Nephron progenitor cell (in vitro differentiated cells): ENCODE results near the gene WASHC4.

ENCODE experiments used
- DNase-seq: peaks from one replicate; pipeline ENCODE4 v3.0.0; 2021
- H3K27ac Mint-ChIP-seq: 2 replicates; pipeline ENCODE4 v1.8.0; 2021; ENCODE audit warnings: mild to moderate bottlenecking, moderate library complexity, mixed read lengths
- H3K27me3 Mint-ChIP-seq: 2 replicates; pipeline ENCODE4 v1.8.0; 2021; ENCODE audit warnings: mild to moderate bottlenecking, low read depth, mixed read lengths; ENCODE audit not compliant: poor library complexity
- H3K36me3 Mint-ChIP-seq: 2 replicates; pipeline ENCODE4 v1.8.0; 2021; ENCODE audit warnings: low read depth, mixed read lengths
- H3K4me1 Mint-ChIP-seq: 2 replicates; pipeline ENCODE4 v1.8.0; 2021; ENCODE audit warnings: mixed read lengths
- H3K4me3 Mint-ChIP-seq: 2 replicates; pipeline ENCODE4 v1.8.0; 2021; ENCODE audit warnings: mild to moderate bottlenecking, moderate library complexity, mixed read lengths
- H3K9me3 Mint-ChIP-seq: 2 replicates; pipeline ENCODE4 v1.8.0; 2021; ENCODE audit warnings: mild to moderate bottlenecking, moderate library complexity, mixed read lengths
- CTCF ChIP-seq: fragments of 200-600 bp; sonication (generic); IDR thresholded peaks from 2 replicates; pipeline ENCODE4 v1.5.0; 2021; ENCODE audit warnings: antibody characterized with exemption

WASHC4 gene

GRCh38 chr12:105192624-105193225, 85.2 kb downstream of the WASHC4 start:
- no peaks in the 10 kb centered on the region for H3K27me3 Mint-ChIP-seq
- no peak for TF ChIP-seq CTCF
- H3K27ac Mint-ChIP-seq, result no peak overlapping the region
- no peak overlapping the region for H3K4me3 Mint-ChIP-seq
- H3K9me3 Mint-ChIP-seq, result no peaks in the 10 kb centered on the region
- H3K36me3 Mint-ChIP-seq, result peaks cover 96% of the 10 kb centered on the region
- peaks cover 13% of the 10 kb centered on the region for H3K4me1 Mint-ChIP-seq
- no peak for DNase-seq

- Mint-ChIP-seq H3K4me1 (peaks cover 32% of the 10 kb centered on the region), H3K4me3 (no peak overlapping the region), H3K27me3 (no peaks in the 10 kb centered on the region), H3K9me3 (no peaks in the 10 kb centered on the region), H3K27ac (no peak overlapping the region), H3K36me3 (peaks cover 89% of the 10 kb centered on the region)
- no peak for DNase-seq
- TF ChIP-seq CTCF, result no peak
These were observed 87.4 kb downstream of the WASHC4 start for GRCh38 chr12:105194947-105195346.

GRCh38 chr12:105196090-105196489, 88.6 kb downstream of the WASHC4 start:
- Mint-ChIP-seq H3K4me1 (peaks cover 40% of the 10 kb centered on the region), H3K27me3 (no peaks in the 10 kb centered on the region), H3K9me3 (no peaks in the 10 kb centered on the region), H3K27ac (no peak overlapping the region), H3K36me3 (peaks cover 84% of the 10 kb centered on the region), H3K4me3 (no peak overlapping the region)
- no peak for DNase-seq
- no peak for TF ChIP-seq CTCF

- Mint-ChIP-seq H3K9me3 (no peaks in the 10 kb centered on the region), H3K36me3 (peaks cover 72% of the 10 kb centered on the region), H3K4me1 (peaks cover 57% of the 10 kb centered on the region), H3K27me3 (no peaks in the 10 kb centered on the region), H3K27ac (no peak overlapping the region), H3K4me3 (no peak overlapping the region)
- TF ChIP-seq CTCF, result no peak
- no peak for DNase-seq
These were observed 91.4 kb downstream of the WASHC4 start for GRCh38 chr12:105198961-105199360.

- no peak overlapping the region for H3K27ac Mint-ChIP-seq
- no peaks in the 10 kb centered on the region for H3K9me3 Mint-ChIP-seq
These were observed 92.9 kb downstream of the WASHC4 start for GRCh38 chr12:105200385-105200784.

More at GRCh38 chr12:105200385-105200784, 92.9 kb downstream of the WASHC4 start:
- TF ChIP-seq CTCF, result no peak
- peaks cover 57% of the 10 kb centered on the region for H3K4me1 Mint-ChIP-seq
- no peak overlapping the region for H3K4me3 Mint-ChIP-seq
- no peaks in the 10 kb centered on the region for H3K27me3 Mint-ChIP-seq
- H3K36me3 Mint-ChIP-seq, result peaks cover 72% of the 10 kb centered on the region
- DNase-seq, result no peak
